Ammon's horn (tissue), 1 donor: Measurements from ENCODE around the gene TAB3.
"Not testable (repeated sequence)": the region's sequence is repeated elsewhere in the genome, so short reads cannot be mapped to it uniquely, and the experiment has no call there.

Source experiments
- DNase-seq: peaks from one replicate; pipeline ENCODE4 v3.0.0-alpha.2; 2016; ENCODE audit warnings: low spot score

Gene TAB3

DNA sequence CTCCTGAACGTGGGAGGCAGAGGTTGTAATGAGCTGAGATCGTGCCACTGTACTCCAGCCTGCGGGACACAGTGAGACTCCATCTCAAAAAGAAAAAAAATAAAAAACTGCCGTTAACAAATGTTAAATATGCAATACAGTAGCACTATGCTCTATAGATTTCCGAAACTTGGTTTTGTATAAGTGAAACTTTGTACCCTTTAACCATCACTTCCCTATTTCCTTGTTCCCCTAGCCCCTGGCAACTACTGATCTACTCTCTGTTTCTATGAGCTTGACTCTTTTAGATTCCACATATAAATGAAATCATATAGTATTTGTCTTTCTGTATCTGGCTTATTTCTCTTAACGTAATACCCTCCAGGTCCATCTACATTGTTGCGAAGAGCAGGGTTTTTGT, 74.1 kb downstream of the TAB3 start:
- DNase-seq: no peak

DNA sequence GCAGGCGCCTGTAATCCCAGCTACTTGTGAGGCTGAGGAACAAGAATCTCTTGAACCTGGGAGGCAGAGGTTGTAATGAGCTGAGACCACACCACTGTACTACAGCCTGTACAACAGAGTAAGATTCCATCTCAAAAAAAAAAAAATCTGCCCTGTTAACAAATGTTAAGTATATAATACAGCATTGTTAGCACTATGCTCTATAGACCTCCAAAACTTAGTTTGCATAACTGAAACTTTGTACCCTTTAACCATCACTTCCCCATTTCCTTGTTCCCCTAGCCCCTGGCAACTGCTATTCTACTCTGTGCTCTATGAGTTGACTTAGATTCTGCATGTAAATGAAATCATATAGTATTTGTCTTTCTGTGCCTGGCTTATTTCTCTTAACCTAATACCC, 76.7 kb downstream of the TAB3 start:
- no peak for DNase-seq

DNA sequence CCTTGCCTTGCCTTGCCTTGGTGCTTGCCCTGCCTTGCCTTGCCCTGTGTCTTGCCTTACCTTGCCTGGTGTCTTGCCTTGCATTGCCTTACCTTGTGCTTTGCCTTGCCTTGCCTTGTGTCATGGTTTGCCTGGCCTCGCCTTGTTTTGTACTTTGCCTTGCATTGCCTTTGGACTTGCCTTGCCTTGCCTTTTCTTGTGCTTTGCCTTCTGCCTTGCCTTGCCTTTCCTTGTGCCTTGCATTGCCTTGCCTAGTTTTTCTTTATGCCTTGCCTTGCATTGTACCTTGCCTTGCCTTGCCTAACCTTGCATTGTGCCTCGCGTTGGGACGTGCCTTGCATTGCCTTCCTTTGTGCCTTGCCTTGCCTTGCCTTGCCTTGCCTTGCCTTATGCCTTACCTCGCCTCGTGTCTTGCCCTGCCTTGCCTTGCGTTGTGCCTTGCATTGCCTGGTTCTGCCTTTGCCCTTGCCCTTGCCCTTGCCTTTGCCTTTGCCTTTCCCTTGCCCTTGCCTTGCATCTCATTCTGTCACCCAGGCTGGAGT, 82.8 kb downstream of the TAB3 start:
- no peak for DNase-seq

DNA sequence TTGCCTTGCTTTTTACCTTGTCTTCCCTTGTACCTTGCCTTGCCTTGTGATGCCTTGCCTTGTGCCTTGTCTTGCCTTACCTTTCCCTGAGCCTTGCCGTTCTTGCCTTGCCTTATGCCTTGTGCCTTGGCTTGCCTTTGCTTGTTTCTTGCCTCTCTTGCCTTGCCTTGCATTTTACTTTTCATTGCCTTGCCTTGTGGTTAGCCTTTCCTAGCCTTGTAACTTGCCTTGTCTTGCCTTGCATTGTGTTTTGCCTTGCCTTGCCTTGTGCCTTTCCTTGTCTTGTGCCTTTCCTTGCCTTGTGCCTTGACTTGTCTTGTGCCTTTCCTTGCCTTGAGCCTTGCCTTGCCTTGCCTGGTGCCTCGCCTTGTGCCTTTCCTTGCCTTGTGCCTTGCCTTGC, 84.6 kb downstream of the TAB3 start:
- DNase-seq: no peak

DNA sequence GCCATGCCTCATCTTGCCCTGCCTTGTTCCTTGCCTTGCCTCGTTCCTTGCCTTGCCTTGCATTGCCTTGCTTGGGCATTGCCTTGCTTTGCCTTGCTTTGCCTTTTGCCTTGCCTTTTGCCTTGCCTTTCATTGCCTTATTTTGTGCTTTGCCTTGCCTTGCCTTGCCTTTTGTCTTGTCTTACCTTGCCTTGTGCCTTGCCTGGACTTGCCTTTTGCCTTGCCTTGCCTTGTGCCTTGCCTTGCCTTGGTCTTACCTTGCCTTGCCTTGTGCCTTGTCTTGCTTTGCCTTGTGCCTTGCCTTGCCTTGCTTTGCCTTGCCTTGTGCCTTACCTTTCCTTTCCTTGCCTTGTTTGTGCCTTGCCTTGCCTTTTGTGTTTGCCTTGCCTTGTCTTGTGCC, 88.2 kb downstream of the TAB3 start:
- DNase-seq: no peak

DNA sequence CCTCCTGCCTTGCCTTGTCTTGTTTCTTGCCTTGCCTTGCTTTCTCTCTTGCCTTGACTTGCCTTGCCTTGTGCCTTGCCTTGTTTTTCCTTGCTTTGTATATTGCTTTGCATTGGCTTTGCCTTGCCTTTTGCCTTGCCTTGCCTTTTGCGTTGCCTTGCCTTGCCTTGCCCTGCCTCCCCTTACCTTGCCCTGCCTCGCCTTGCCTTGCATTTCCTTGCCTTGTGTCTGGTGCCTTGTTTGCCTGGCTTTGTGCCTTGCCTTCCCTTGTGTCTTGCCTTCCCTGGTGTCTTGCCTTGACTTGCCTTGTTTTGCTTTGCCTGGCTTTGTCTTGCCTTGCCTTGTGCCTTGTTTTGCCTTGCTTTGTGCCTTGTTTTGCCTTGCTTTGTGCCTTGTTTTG, 89.7 kb downstream of the TAB3 start:
- no peak for DNase-seq

DNA sequence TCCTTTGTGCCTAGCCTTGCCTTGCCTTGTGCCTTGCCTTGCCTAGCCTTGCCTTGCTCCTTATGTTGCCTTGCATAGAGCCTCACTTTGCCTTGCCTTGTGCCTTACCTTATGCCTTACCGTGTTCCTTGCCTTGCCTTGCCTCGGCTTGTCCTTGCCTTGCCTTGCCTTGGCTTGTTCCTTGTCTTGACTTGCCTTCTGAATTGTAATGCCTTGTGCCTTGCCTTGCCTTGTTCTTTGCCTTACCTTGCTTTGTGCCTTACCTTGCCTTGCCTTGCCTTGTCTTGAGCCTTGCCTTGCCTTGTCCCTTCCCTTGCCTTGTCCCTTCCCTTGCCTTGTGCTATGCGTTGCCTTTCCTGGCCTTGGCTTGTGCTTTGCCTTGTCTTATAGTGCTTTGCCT, 90.2 kb downstream of the TAB3 start:
- no peak for DNase-seq

DNA sequence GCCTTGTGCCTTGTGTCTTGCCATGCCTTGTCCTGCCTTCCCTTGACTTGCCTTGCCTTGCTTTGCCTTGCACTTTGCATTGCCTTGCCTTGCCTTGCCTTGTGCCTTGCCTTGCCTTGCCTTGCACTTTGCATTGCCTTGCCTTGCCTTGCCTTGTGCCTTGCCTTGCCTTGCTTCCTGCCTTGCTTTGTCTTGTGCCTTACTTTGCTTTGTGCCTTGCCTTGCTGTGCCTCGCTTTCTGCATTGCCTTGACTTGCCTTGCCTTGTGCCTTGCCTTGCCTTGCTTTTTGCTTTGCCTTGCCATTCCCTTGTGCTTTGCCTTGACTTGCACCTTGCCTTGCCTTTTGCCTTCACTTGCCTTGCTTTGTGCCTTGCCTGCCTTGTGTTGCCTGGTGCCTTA, 91.8 kb downstream of the TAB3 start:
- not testable (repeated sequence) for DNase-seq

DNA sequence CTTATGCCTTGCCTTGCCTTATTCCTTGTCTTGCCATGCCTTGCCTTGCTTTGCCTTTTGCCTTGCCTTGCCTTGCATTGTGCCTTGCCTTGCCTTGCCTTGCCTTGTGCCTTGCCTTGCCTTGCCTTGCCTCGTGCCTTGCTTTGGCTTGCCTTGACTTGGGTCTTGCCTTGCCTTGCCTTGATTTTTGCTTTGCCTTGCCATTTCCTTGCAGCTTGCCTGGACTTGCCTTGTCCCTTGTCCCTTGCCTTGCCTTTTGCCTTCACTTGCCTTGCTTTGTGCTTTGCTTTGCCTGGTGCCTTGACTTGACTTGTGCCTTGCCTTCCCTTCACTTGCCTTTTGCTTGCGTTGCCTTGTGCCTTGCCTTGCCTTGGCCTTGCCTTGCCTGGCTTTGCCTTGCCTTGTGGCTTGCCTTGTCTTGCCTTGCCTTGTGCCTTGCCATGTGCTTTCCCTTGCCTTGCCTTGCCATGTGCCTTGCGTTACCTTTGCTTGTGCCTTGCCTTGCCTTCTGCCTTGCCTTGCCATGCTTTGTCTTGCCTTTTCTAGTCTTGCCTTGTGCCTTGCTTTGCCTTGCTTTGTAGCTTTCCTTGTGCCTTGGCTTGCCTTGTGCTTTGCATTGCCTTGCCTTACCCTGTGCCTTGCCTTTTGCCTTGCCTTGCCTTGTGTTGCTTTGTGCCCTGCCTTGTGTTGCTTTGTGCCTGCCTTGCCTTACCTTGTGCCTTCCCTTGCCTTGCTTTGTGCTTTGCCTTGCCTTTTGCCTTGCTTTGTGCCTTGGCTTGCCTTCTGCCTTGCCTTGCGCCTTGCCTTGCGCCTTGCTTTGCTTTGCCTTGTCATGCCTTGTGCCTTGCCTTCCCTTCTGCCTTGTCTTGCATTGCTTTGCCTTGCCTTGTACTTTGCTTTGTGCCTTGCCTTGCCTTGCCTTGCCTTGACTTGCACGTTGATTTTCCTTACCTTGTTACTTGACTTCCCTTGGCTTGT, 92.8 kb downstream of the TAB3 start:
- DNase-seq: no peak

DNA sequence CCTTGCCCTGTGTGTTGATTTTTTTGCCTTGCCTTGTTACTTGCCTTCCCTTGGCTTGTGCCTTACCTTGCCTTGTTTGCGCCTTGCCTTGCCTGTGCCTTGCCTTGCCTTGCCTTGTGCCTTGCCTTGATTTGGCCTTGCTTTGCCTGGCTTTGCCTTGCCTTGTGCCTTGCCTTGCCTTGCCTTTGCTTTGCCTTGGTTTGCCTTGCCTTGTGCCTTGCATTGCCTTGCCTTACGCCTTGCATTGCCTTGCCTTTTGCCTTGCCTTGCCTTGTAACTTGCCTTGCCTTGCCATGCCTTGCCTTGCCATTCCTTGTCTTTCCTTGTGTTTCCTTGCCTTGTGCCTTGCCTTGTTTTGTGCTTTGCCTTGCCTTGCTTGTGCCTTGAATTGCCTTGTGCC, 94.6 kb downstream of the TAB3 start:
- DNase-seq: no peak

DNA sequence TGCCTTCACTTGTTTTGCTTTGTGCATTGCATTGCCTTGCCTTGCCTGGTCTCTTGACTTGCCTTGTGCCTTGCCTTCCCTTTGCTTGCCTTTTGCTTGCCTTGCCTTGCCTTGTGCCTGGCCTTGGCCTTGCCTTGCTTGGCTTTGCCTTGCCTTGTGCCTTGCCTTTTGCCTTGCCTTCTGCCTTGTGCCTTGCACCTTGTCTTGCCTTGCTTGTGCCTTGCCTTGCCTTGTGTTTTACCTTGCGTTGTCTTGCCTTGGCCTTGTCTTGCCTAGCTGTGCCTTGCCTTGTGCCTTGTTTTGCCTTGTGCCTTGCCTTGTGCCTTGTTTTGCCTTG, 95.3 kb downstream of the TAB3 start:
- no peak for DNase-seq

DNA sequence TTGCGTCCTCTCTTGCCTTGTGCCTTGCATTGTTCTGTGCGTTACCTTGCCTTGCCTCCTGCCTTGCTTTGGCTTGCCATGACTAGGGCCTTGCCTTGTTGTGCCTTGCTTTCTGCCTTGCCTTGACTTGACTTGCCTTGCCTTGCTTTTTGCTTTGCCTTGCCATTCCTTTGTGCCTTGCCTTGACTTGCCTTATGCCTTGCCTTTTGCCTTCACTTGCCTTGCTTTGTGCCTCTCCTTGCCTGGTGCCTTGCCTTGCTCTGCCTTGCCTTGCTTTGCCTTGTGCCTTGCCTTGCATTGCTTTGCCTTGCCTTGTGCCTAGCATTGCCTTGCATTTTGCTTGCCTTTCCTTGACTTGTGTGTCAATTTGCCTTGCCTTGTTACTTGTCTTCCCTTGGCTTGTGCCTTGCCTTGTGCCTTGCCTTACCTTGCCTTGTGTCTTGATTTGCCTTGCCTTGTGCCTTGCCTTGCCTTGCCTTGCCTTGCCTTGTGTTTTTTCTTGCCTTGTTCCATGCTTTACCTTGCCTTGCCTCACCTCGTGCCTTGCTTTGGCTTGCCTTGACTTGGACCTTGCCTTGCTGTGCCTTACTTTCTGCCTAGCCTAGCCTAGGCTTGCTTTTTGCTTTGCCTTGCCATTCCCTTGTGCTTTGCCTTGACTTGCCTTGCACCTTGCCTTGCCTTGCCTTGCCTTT, 95.8 kb downstream of the TAB3 start:
- DNase-seq: no peak

DNA sequence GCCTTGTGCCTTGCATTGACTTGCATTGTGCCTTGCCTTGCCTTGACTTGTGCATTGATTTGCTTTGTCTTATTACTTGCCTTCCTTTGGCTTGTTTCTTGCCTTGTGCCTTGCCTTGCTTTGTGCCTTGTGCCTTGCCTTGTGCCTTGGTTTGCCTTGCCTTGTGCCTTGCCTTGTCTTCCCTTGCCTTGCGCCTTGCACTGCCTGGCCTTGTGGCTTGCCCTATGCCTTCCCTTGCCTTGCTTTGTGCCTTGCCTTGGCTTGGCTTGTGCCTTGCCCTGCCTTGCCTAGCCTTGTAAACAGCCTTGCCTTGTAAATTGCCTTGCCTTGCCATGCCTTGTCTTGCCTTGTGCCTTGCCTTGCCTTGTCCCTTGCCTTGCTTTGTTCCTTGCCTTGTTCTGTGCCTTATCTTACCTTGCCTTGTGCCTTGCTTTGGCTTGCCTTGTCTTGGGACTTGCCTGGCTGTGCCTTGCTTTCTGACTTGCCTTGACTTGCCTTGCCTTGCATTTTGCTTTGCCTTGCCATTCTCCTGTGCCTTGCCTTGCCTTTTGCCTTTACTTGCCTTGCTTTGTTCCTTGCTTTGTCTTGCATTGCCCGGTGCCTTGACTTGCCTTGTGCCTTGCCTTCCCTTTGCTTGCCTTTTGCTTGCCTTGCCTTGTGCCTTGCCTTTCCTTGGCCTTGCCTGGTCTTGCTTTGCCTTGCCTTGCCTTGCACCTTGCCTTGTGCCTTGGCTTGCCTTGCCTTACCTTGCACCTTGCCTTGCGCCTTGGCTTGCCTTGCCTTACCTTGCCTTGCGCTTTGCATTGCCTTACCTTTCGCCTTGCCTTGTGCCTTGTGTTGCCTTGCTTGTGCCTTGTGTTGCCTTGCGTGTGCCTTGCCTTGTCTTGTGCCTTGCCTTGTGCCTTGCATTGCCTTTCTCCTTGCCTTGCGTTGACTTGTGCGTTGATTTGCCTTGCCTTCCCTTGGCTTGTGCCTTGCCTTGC, 97.5 kb downstream of the TAB3 start:
- DNase-seq: no peak

DNA sequence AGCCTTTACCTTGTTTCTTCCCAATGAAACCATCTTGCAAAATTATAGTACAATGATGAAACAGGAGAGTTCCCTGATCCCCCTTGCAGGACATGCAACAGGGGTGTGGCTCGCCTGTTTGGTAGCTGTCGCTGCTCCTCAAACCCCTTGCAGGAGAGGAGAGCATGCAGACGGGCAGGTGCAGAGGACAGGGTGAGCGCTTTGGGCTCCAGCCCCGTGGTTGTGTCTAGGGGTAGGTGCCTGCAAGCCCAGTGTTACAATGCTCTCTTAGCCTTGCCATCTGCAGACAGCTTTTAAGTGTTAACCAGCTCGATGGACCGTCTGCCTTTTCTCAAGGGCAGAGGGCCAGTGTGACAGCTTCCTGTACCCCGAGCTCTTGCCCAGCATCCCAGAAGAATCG, 102.0 kb downstream of the TAB3 start:
- no peak for DNase-seq

DNA sequence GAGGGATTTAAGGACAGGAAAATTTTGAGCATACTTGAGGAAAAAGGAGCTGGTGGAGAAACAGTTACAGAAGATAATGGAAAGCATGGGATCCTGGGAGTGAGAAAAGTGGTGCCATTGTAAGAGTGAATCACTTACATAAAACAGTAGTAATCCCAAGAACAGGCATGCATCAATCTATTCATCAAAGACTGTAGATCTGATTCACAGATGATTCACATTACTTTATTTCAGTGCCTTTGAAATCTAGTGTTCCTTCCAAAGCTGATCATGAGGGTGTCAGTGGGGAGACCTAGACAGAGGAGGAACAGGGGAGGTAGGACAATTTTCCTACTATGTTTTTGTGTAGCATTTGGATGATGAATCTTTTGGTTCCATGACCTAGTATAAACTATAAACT, 102.7 kb downstream of the TAB3 start:
- DNase-seq: no peak

DNA sequence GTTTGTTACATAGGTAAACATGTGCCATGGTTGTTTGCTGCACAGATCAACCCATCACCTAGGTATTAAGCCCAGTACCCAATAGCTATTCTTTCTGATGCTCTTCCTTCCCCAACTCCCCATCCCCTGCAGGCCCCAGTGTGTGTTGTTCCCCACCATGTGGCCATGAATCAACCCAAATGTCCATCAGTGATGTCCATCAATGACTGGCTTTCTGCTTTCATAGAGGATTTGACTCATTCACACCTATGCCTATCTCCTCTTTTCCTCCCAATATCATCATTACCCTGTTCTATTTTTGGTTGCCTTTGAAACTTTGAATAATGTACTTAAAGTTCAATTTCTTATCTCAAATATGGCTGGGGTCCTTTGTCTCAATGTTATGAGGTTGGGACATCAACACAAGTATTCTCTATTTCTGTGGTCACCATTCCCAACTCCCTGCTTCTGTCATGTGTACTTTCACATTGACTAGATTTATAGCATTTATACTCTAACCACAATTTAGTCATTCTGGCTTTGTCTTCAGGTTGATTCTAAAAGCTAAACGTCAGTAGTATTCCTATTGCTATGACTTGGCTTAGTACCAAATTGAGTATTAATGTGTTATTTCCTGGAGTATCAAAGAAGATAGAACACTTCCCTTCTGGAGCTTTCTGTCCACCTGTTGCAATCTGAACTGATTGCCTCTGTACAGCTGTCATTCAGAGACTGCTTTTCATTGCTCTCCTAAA, 107.2 kb downstream of the TAB3 start:
- no peak for DNase-seq

DNA sequence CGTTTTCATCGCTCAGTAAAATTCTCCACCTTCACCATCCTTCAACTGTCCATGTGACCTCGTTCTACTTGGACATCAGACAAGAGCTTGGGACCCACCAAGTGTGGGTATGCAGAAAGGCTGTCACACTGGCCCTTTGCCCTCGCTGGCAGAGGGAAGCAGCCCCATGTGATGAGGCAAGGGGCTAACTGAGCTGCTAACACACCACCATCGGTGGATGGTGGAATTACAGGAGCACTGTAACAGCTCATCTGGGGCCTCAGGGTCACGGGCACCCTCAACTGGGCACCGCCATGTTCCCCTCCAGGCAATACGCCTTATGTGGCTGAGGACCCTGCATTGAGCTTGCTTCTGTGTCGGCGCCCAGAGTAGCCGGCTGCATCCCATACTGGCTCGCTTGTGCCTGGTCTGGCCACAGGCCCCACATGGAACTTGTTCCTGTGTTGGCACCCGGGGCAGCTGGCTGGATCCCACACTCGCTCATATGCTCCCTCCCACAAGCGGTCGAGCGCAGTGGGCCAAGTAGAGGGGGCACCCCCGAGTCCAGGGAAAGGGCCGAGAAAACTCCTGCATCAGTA, 109.5 kb downstream of the TAB3 start:
- DNase-seq: no peak

DNA sequence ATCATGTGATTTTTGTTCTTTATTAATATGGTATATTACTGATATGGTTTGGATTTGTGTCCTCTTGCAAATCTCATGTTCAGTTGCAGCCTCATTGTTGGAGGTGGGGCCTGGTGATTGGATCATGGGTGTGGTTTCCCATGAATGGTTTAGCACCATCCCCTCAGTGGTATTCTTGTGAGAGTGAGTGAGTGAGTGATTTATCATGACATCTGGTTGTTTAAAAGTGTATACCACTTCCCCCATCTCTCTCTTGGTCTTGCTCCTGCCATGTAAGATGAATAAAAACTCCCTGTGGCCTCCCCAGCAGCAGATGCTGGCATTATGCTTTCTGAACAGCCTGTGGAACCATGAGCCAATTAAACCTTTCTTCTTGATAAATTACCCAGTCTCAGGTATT, 111.5 kb downstream of the TAB3 start:
- DNase-seq: no peak
